ENCODE data around the gene KAZN.
A peak's percentile ranks its signal among the peaks of the same experiment; 100 is the strongest.

Gene KAZN

GRCh38 chr1:14647777-14648176 is 49.3 kb downstream of the KAZN start:
- DNase-seq (ENCODE audit: low read depth in 2 of 2): no peak

GRCh38 chr1:14648391-14648790 is 49.9 kb downstream of the KAZN start:
- no peak for DNase-seq (ENCODE audit: low read depth in 2 of 2)

GRCh38 chr1:14648896-14649855 is 50.7 kb downstream of the KAZN start:
- DNase-seq (ENCODE audit: low read depth in 2 of 2): no peak

- DNase-seq (ENCODE audit: low read depth in 2 of 2): no peak
Measured at GRCh38 chr1:14649976-14650375, 51.5 kb downstream of the KAZN start.

- no peak for DNase-seq (ENCODE audit: low read depth in 2 of 2)
Measured at GRCh38 chr1:14650951-14651350, 52.5 kb downstream of the KAZN start.

GRCh38 chr1:14652840-14653239 is 54.4 kb downstream of the KAZN start:
- DNase-seq (ENCODE audit: low read depth in 2 of 2): no peak

GRCh38 chr1:14653461-14653960 is 55.0 kb downstream of the KAZN start:
- no peak for DNase-seq (ENCODE audit: low read depth in 2 of 2)

GRCh38 chr1:14654554-14654953 is 56.1 kb downstream of the KAZN start:
- no peak for DNase-seq (ENCODE audit: low read depth in 2 of 2)

- DNase-seq (ENCODE audit: low read depth in 2 of 2): no peak
Measured at GRCh38 chr1:14655385-14655784, 56.9 kb downstream of the KAZN start.

GRCh38 chr1:14656384-14656937 is 58.0 kb downstream of the KAZN start:
- no peak for DNase-seq (ENCODE audit: low read depth in 2 of 2)

- no peak for DNase-seq (ENCODE audit: low read depth in 2 of 2)
Measured at GRCh38 chr1:14658642-14659041, 60.2 kb downstream of the KAZN start.

GRCh38 chr1:14659913-14660312 is 61.4 kb downstream of the KAZN start:
- no peak for DNase-seq (ENCODE audit: low read depth in 2 of 2)

- no peak for DNase-seq (ENCODE audit: low read depth in 2 of 2)
Measured at GRCh38 chr1:14660801-14661200, 62.3 kb downstream of the KAZN start.

- peak; percentile 13 to 14 for DNase-seq (ENCODE audit: low read depth in 2 of 2)
Measured at GRCh38 chr1:14661222-14661621, 62.7 kb downstream of the KAZN start.

GRCh38 chr1:14662116-14662515 is 63.6 kb downstream of the KAZN start:
- DNase-seq (ENCODE audit: low read depth in 2 of 2): no peak

GRCh38 chr1:14663773-14664172 is 65.3 kb downstream of the KAZN start:
- no peak for DNase-seq (ENCODE audit: low read depth in 2 of 2)

- DNase-seq (ENCODE audit: low read depth in 2 of 2): peak; percentile 5 to 9
Measured at GRCh38 chr1:14666373-14666772, 67.9 kb downstream of the KAZN start.

- DNase-seq (ENCODE audit: low read depth in 2 of 2): no peak
Measured at GRCh38 chr1:14666962-14667650, 68.6 kb downstream of the KAZN start.

GRCh38 chr1:14667651-14667984 is 69.1 kb downstream of the KAZN start:
- no peak for DNase-seq (ENCODE audit: low read depth in 2 of 2)

- no peak for DNase-seq (ENCODE audit: low read depth in 2 of 2)
Measured at GRCh38 chr1:14668538-14668937, 70.1 kb downstream of the KAZN start.

- no peak for DNase-seq (ENCODE audit: low read depth in 2 of 2)
Measured at GRCh38 chr1:14672005-14672404, 73.5 kb downstream of the KAZN start.

- DNase-seq (ENCODE audit: low read depth in 2 of 2): no peak
Measured at GRCh38 chr1:14674030-14674429, 75.5 kb downstream of the KAZN start.

GRCh38 chr1:14676400-14676799 is 77.9 kb downstream of the KAZN start:
- DNase-seq (ENCODE audit: low read depth in 2 of 2): no peak
